ENCODE data around the gene CABP7.

Gene CABP7

DNA sequence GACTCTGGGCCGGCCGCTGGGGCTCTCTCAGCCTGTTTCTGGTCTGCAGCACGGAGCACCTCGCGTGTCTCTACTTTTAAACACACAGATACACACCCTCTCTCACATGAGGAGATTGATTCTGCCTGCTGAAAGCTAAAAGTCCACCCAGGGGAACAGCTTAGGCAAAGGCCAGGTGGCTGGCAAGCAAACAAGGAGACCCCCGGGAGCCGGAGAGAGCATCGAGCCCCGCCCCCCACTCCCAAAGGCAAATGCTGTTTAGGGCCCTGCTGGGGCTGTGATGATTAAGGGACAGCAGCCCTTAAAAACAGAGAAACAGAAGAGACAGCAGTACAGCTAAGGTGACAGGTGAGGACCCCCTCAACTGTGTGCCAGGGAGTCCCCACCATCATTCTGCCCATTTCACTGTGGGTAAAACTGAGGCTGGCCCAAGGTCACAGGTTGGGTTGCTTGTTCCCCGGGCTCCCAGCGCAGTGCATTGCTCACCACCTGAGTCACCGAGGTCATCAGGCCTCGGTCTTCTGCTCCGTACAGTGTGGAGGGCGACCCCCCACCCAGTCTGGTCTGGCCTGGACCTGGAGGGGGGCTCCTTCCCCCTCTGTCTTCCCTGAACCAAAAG lies 6.8 kb downstream of the CABP7 start:
- DNase-seq, result no peak

DNA sequence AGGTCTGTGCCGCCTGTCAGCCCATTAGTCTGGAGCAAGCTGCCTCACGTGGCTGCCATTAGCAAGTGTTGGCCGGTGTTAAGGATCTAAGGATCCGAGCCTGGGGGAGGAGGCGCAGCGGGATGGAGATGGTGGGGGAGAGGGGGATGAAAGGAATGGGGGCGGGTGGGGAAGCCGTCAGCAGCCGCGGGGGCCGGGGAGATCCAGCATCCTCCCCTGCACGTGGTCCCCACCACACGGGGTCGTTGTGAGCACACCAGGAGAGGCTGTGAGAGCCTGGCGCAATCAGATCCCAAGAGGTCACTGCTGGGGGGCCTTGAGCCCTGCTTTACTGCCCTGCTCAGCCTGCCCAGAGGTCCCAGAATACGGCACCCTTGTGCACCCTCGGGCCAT lies 7.3 kb downstream of the CABP7 start:
- no peak for DNase-seq

DNA sequence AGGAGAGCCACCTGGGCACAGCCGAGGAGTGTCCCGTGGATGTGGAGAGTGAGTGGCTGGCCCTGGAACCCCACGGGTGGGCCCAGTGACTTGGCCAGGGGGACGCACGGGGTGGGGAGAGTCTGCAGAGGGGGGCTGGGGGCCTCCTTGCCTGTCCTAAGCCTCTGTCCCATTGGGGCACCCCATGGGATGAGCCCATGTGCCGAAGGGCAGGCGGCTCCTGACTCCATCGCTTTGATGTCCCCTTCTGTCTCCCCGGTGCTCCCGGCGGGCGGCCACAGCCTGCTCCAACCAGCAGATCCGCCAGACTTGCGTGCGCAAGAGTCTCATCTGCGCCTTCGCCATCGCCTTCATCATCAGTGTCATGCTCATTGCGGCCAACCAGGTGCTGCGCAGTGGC lies 9.4 kb downstream of the CABP7 start:
- no peak for DNase-seq

DNA sequence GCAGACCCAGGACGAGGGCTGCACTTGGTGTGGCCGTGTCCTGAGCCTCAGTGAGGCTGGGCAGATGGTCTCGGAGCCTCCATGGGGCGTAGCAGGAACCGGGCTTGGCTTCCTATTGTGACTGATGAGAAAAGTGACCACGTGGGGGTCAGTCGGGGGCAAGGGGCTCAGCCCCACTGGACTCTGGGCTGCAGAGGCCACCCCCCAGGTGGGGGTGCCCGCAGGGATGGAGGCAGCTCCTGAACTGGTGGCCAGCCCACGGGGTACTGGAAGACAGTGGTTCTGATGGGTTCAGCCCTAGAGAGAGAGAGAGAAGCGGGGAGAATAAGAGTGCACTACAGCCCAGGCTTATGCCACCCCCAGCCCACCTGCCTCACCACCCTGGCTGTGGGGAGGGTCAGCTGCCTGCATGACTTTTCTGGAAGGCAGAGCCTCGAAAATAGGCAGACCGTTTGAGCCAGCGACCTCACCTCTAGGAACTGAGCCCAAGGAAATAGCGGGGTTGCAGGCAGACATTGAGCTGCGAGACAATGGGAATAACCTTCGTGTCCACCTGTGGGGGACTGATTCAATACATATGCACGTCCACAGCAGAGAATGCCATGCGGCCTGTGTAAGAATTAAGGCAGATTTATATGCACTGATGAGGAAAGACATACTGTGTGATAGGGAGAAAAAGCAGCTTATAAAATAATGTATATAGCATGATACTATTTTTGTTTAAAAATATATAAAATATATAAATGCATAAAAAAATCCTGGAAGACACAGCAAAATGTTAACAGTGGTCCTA lies 11.5 kb downstream of the CABP7 start:
- DNase-seq, result no peak

DNA sequence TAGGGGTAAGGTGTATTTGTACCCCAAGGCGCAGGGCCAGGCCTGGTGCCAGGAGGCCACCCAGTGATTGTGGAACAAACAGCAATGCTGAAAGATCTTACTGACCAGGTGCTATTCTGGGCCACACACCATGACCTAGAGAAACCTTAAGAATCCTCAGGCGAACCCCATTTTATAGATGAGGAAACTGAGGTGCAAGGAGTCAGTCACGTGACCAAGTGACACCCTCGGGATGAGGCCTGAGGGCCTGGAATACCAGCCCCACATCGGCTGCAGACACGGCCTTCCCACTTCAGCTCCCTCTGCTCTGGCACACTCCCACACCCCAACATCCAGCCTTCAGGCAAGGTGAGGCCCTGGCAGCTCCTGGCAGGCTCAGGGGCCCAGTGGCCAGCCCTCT lies 13.1 kb downstream of the CABP7 start:
- no peak for DNase-seq

DNA sequence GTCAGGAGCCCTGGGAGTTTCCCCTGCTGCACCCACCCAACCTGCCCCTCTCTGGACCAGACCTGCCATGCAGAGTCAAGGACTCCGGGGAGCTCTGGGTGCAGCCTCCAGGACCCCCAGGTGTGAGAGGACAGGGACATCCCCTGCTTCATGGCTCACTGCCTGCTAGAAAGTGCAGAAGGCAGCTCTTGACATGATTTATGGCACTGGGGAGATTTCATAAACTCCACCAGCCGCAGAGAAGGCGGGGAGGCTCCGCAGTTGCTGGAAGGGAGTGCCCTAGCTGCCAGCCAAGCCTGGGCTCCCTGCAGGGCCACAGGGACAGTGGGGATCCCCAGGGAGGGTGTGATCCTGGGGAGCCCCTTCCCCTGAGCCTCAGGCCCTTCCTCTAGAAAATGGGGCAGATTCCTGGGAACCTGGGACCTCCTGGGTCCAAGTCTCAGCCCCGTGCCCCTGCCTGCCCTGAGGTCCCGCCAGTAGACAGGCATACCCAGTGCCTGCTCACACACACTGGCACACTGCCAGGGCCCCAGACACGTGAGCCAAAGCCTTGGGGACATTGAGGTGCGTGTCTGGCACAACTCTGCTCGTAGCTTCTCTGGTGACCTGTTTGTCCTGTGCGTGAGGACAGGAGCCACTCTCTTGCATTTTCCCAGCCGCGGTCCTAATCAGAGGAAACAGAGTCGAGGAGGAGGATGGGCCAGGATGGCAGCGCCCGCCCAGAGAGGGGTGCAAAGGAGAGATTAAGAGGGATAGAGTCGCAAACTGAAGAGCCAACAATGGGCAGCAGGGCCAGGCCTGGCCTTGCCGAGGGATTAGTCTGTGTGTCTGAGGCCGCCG lies 13.8 kb downstream of the CABP7 start:
- no peak for DNase-seq

DNA sequence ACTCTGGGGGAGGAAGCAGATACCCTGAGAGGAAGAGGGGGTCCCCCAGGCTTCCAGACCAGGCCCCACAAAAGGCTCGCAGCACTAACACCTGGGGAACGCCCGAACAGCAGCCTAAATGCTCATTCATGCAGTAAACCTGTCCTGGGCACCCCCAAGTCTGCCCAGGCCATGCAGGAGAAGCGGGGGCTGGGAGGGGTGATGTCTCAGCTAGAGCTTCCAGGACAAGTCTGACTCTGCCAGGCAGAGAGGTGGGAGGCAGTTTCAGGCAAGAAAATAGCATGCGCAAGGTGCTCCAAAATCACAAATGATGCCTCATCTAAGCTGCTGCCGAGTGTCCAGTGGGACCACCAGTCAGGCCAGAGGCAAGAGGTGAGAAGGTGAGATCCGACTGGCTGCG lies 14.6 kb downstream of the CABP7 start:
- no peak for DNase-seq

DNA sequence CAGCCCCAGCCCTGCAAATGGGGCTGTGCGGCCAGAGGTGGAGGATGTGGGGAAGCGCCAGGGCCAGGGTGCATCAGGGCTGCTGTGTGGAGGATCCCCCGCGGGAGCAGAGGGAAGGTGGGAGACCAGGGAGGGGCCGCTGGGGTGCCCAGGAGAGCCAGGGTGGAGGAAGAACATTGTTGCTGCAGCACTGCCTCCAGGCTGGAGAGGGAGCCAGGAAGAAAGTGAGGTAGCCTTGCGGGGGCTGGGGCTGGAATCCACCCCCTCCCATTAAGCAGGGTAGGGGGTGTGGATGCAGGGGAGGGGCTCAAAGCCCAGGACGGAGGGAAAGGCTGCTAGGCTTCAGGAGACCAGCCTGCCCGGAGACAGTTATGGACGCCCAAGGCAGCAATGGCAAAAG lies 15.0 kb downstream of the CABP7 start:
- no peak for DNase-seq

DNA sequence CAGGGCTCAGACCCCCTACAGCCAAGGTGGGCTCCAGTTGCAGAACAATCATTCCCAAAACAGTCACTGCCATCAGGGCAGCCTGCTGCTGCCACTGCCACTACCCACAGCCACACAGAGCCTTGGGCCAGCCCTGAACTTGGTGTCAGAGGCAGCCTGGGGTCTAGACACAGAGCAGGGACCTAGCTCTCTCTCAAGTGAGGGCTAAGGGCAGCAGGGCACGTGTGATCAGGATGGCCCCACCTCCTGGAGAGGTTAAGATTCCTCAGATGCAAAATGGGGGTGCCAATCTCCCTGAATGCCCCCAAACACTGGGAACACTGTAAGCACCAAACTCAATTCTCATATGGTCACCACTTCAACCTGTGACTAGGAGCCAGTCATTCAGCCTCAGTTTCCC lies 15.6 kb downstream of the CABP7 start:
- DNase-seq, result no peak

DNA sequence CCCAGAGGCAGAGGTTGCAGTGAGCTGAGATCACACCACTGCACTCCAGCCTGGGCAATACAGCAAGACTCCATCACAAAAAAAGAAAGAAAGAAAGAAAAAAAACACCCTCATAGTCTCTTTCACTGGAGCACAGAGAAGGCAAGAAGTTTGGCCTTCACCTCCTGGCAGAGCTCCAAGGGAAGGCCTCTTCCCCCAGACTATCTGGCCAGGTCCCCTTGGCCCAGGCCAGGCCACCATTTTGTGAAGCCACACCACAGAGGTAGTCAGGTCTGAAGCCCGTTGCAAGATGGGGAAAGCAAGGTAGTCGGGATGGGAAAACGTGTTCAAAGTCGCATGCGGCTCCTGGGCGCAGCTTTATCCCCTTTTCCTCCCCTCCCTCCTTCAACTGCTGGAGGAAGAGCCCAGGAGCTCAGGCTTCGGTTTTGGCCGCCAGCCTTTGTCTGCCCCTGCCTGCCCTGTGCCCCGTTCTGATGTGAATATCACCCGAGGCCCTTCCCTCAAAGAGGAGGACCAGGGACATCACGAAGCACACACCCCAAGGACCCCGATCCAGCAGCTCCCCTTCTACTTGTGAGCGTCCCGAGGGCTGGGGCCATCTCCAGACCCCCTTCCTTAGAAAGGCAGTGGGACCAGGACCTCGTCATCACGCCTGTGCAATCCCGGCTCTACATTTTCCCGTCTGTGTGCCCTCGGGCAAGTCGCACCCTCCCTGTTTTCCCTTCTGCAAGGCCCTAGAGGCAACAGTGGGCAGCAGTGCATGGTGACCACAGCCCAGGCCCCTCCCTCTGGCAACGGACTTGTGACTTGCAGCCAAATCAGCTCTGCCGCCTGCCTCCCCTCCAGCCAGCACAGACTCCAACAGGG lies 17.7 kb downstream of the CABP7 start:
- no peak for DNase-seq

DNA sequence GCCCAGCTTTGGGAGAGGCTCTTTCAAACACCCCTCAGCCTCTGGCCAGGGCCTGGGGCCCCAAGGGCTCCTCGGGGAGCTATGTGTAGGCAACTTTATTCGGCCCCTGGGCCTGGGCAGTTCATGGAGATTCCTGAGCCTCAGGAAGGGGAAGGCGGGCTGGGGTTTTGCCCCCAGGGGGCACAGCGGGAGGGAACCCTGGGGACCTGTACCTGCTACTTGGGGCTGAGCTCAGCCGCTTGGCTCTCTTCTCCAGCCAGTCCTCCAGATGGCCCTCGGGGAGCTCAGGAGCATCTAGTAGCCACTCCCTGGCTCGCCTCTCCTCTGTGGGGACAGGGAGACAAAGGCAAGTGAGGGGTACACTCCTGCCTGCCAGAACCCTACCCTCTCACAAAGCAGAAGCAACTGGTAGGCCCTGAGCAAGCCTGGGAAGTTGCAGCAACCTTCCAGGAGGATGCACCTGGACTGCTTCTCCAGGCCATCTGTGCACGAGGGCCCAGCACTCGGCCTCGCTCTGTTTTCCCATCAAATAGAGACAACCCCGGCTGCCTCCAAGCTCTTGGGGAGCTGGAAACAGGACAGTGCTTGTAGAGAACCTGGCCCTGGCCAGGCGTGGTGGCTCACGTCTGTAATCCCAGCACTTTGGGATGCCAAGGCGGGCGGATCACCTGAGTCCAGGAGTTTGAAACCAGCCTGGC lies 18.5 kb downstream of the CABP7 start:
- DNase-seq, result no peak

DNA sequence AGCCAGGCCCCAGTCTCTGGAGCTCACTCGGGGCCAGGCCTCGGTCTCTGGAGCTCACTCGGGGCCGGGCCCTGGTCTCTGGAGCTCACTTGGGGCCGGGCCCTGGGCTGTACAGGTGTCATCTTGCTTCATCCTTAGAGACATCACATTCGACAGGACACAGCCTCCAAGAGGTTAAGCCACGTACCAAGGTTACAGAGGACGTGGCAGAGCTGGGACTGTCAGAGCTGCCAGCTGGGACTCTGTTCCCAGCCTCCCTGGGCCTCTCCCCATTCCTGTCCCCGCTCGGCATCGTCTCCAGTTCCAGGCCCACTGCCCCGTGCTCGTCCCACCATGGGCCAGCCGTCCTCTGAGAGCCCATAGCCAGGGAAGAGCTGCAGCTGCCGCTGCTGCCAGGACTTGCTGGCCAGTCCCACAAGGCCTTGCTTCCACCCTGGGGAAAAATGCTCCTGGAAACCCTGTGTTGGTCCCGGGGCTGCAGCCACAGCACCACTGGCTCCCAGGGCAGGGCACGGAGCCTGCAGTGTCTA lies 19.6 kb downstream of the CABP7 start:
- DNase-seq, result no peak

DNA sequence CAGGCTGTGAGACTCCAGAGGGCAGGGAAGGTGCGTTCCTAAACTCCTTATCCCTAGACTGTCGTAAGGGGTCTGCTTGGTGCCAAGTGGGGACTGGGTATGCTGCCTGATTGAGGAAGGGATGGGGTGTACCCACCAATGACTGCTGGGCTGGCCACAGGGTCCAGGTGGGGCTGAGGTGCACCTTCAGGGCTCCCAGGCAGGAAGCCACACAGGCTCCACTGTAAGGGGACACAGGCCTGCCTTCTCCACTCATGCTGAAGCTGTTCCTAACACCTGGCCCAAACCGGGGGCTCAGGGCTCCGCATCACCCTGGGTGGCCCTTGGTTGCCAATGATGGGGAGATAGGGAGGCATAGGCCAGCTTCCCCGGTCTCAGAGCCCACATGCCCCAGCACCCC lies 20.4 kb downstream of the CABP7 start:
- DNase-seq, result no peak

DNA sequence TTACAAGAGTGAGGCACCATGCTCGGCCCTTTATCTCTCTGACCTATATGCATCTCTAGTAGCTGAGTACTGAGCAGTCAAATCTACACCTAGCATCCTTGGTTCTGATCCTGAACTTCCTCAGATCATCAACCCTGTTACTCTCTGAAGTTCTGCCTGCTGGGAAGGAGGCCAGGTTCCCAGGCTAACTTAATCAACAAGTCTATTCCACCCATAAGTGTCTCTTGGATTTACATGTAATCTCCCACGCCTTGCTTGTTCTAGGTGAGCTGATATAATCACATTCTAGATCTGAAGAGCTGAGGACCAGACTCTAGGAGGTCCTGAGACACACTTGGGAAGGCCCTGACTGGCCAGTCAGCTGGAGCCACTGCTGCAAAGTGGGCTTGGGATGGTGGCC lies 22.1 kb downstream of the CABP7 start:
- DNase-seq, result no peak

DNA sequence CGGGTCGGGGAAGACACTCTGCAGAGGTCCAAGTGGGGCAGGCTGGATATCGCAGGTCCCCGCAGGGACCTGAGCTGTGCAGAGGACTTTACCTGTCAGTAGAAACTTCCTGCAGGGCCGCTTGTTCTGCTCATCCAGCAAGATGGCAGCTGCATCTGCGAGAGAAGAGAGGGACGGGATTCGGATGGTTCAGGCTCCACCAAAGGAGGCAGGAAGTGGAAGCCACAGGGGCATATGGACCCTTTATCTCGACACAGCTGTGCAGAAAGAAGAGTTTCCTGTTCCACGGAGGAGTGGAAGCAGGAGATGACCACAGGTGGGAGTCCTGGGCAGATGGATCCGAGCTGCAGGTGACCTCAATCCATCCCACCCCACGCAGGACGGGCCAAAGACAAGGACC lies 22.5 kb downstream of the CABP7 start:
- no peak for DNase-seq

DNA sequence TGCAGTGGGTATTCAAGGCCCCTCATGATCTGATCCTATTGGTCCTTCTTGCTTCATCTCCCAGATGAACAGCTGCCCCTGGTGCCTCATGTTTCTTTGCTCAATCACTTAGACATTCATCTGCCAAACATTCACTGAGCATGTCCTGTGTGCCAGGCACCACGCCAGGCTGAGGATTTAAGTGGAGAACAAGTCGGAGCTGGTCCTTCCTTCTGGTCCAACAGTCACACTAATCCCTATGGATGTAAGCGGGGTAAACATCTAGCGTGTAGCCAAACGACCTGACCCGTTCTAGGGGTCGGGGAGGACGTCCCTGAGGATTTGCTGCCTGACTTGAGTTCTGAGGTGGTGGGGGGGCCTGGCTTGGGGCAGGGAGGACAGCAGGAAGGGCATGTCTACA lies 25.1 kb downstream of the CABP7 start:
- DNase-seq, result no peak

DNA sequence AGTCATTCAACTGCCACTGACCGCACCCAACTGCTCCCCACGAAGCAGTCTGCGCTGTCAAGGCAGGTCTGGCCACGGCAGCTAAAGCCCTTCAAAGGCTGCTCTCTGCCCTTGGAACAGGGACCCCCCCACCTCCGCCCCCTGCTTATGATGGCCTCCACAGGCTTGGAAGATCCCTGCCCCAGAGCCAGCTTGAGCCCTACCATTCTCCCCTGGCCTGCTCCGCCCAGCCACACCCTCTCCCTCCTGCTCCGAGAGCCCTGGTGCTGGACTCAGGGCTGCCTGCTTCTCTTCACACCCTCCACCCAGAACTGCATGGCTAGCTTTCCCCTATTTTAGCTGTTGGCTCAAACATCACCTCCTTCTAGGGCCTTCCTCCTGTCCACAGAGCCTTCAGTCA lies 28.0 kb downstream of the CABP7 start:
- DNase-seq, result no peak

DNA sequence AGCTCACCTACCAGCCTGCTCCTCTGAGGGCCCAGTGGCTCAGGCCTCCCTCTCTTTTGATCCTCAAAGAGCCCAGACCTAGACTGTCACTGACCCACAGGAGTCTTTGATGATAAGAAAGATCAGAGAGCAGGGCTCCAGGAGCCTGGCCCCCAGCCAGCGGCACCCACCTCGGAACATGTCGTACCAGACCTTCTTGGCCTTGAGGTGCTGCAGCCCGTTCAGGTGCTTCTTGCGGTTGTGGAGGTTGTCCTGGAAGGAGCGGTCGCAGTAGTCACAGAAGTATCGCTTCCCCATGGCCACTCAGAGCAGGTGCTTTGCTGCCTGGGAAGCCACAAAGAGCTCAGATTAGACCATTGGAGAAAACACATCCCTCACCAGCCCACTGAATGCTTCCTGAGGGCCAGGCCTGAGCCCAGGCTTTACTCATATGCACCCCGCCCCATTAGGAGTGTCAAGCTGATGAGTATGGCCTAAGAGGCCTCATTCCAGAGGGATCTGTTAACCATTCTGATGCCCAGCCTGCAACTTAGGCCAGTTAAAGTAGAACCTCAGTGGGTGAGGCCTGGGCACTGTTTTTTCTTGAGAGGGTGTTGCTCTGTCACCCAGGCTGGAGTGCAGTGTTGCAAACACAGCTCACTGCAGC lies 28.6 kb downstream of the CABP7 start:
- DNase-seq, result no peak

DNA sequence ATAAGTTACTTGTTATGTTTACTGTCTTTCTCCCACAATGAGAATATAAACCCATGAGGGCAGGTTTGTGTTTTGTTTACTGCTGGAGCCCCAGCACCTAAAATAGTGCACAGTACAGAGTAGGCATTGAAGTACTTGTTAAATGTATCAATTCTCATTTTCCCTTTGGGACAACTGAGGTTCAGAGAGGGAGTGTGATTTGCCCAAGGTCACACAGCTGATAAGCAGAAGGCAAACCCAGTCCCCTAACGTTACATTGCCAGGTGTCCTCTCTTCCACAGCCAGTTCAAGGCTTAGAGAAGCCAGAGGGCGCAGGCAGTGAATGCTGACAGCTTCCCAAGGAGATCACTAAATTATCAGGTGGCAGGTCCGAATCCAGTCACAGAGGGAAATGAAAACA lies 30.2 kb downstream of the CABP7 start:
- no peak for DNase-seq

DNA sequence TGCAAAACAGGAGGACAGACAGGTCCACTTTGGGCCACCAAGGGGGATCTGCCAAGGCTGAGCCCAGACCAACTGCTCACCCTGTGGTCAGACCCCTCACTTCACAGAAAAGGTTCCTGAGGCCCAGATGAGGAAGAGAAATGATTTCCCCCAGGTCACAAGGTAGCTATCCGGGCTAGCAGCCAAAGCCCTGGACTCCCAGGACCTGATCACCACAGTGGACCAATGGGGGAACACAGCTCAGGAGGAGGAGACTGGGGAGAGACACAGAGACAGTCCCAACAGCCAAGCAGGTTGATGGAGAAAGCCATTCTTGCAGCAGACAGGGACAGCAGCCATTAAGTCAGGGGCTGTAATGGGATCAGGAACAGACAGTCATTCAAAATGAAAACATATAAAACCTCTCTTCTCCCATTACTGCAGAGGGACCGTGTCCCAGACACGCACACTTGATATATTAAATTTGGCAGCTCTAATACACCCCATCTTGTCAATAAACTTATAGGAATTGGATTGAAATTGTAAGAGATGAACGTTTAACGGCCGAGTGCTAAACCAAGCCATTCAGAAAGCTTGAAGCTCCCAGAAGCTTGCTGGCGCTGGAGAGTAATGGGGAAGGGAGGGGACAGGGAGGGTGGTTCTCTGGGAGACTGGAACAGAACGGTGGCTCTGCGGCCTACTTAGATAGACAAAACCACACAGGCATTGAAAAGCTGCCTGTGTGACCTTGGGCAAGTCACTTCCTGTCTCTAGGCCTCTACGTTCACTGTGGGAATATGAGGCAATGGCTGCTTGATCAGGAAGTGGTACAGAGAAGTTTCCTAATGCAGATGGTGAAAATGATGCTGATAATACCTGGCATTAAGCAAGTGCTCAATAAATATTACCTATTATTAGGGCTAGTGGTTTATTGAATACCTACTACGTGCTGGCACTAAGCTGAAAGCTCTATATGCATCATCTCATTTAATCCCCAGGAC lies 31.0 kb downstream of the CABP7 start:
- no peak for DNase-seq
